HG03457 (cell line): ENCODE measurements around the gene LMF1.

Experiments used
- ATAC-seq: cut with Tn5 transposase; IDR thresholded peaks from one replicate; pipeline ENCODE4 v1.9.1; 2021; ENCODE audit warnings: moderate number of reproducible peaks; ENCODE audit not compliant: unreplicated experiment

LMF1 gene

DNA sequence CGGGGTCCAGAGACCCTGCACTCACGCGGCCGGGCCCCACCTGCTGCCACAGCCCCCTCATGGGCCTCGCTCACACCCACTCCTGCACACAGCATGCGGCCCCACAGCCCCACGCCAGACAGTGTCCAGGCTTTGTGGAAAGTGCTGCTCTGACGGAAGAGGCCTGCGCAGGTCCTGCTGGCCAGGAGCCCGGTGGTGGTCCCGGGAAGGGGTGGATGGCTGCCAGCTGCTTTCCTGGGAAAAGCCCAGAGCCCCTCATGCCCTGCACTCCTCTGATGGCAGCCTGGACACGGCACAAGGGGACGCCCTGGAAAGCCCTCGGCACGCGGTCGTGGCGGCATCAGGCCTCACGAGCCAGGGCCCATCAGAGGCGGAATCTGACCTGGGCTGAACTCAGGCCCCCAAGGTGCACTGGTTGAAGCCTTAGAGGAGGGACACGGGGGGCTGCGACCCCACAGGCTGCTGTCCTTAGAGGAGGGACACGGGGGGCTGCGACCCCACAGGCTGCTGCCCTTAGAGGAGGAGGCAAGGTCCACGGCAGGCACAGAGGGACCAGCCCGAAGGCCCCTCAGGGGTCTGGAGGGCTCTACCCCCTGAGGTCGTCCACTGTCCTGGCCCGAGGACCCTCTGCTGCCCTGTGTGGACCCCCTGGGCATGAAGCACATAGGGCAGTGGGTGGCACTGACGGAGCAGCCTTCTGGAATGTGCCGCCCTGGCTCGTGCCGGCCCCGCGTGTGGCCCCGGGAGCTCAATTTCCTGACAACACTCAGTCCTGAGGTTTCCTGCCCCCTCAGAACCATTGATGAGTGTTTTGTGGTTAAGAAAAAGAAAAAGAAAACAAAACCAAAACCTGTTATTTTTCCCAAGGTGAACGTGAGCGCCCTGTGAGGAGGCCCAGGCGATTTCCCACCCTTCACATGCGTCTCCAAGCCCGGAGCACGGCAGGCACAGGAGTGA is 32.9 kb upstream of the LMF1 start:
- ATAC-seq = no peak

DNA sequence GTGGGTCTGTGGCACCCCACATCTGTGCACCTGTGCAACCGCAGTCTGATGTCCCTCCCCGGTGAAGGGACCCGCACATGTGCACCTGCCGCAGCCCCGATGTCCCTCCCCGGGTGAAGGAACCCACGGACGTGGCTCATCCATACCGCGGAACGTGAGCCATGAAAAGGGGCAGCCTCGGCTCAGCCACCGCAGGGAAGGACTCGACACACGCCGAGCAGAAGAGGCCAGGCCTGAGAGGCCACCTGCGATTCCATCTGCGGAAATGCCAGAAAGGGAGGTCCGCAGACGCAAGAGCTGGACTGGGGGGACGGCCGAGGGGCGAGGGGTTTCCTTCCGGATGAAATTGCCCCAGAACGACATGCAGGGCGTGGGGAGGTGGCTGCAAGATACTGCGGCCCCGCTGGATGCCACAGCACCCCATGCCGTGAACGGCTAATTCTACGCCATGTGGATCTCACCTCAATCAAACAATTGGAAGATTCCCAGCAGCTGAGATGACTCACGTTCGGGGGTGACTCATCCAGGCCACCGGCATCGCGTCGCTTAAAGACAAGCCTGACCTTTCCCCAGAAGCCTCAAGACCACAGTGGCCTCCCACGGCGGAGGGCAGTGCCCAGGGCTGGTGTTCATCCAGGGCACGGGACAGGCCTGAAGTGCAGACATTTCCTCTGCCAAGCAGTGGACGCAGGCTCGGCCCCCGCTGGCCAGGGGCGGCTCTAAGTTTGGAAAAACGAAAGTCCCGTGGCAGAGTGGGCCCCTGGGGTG is 31.8 kb upstream of the LMF1 start:
- ATAC-seq = no peak

DNA sequence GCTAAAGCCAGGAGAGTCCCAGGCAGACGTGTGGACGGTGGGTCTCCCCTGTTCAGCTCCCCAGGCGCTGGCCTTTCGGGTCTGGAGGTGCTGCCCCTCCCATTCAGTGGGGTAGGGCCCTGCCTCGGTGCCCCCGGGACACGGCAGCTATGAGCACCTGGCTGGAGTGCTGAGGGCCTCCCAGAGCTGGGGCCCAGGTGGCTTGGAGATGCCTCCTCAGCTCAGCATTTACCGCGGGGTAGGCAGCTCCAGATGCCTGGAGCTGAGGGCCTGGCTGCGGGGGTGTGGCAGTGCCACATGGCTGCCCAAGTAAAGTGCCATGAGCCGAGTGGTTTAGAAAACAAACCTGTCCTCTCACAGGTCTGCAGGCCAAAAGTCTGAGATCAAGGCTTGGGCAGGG is 30.3 kb upstream of the LMF1 start:
- ATAC-seq = no peak

DNA sequence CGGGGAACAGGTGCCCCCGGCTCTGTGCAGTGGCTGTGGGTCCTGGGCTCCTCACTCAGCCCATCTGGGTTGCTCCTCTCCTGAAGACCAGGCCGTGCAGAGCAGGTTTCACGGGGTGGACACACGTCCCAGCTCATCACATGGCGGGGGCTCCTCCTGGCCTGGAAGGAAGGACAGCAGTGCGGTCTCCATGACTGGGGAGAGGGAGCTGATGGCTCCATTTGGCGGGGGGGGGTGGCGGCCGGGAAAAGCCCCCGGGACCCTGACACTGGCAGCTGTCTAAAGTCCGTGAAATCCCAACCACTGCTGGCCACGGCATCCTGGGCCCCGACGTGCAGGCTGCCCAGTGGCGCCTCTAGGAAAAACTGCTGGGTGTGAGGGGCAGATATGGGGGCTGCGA is 29.8 kb upstream of the LMF1 start:
- no peak for ATAC-seq

DNA sequence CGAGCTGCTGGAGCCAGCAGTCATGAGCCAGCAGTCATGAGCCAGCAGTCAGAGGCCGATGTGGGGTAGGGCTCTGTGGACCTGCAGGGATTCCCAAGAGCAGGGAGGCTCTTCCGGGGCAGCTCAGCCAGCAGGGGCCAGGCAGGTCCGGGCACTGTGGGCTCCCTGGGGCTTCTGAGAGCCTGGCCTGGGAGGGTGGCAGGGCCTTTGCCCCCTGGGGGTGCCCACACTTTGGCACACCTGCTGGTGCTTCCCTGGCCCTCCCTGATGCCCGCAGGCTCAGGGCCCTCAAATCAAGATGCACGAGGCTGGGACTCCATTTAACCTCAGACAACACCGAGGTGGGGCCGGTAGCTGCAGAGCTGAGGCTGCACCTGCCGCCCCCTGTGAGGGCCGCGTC is 28.9 kb upstream of the LMF1 start:
- no peak for ATAC-seq

DNA sequence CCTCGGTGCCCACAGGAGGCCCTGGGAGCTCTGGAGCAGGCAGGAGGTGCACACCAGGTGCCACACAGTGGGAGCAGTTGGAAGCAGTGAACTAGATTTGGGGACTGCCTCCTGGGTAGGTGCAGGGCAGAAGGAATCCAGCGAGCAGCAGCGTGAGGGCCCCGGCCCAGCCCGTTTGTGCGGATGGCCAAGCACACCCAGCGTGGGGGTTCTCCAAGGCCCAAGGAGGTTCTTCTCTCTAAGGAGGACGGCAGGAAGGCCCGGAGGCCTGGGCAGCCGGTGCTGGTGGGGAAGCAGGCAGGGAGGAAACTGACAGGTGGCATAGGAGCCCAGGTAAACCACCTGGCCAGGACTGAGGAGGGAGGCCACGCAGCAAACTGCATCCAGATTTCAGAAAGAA is 27.8 kb upstream of the LMF1 start:
- no peak for ATAC-seq

DNA sequence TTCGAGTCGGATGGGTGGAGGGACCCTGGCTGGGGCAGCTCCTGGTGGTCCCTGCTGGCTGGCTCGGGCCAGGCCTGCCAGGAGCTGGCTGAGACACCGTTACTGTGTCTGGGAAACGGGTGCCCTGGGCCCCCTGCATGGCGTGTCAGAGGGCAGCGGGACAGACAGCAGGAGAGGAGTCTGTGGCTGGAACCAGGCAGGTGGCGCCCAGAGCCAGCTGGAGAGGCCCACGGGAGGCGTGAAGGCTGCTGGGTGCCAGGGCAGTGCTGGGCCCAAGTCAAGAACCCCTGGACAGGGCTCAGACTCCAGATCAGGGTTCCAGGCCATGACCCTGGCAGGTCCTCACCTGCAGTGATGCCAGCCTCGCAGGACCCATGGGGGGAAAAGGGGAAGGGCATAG is 27.4 kb upstream of the LMF1 start:
- ATAC-seq = no peak

DNA sequence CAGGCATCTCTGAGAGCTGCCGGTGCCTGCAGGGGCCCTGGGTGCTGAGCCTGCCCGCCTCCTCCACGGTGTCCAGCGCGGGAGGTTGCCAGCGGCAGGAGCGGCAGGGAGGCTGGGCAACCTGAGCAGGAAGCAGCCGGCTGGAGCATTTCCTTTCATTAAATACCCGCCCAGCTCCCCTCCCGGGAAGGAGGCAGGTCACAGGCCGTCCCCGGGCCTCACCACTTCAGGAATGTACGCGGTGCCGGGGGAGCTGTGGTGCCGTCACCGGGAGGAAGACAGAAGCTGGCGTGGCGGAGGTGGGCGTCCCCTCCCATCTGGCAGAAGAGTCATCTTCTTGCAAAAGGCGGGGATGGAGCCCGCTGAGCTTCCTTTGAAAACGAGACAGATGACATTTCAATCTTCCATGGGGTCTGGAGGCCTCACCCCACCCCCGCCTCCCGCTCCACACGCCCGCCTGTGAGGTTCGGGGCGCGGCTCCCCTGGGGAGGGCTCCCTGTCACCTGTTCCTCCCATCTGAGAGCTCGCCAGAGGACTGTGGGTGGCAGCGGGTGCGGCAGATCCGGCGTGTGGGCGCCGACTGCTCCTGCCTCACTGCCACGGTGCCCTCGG is 26.8 kb upstream of the LMF1 start:
- no peak for ATAC-seq

DNA sequence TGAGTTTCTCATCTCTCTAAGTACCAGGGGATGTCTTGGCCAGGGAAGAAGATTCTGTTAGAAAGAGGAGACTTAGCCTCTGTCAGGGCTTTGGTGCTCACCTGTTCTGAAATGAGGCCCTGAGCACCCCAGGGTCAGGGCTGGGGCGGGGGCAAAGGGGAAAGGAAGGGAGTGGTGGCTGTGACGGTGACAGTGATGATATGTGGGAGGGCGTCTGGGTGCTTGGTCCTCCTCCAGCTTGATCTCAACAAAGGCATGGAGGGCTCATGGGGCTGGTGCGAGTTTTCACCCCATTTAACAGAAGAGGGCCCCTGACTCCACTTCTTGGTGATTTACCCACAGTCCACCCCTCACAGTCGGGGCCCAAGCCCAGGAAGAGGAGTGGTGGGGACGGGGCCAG is 25.9 kb upstream of the LMF1 start:
- no peak for ATAC-seq

DNA sequence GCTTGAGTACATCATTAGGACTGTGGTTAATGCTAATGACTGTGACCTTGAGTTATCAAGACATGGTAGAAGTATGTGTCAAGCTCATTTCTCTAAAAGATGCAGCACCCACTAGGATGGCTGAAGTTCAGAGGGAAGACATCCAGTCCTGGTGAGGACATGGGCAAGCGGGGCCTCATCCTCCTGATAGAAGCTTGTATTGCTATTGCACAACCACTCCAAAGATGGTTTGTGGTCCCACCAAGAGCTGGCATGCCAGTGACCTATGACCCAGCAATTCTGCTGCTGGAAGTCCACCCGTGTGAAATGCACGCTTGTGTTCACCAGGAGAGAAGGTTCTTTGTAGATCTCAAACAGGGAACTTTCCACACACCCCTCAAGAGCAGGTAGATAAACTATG is 25.0 kb upstream of the LMF1 start:
- no peak for ATAC-seq

DNA sequence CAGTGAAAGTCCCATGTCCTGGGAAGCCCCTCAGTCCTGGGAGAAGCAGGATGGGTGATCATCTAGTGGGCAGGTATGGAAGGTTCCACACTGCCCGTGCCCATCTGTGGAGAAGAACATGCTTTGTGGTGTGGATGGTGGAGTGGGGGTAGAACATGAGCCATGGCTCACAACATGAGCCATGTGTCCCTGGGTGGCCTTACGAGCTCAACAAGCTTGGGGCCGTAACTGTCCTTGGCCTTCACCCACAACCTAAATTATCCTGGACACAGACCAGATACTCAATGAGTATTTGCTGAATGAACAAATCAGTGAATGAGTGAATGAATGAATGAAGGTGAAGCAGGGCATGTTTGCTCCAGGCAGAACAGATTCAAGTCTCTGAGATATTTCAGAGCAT is 24.3 kb upstream of the LMF1 start:
- no peak for ATAC-seq

DNA sequence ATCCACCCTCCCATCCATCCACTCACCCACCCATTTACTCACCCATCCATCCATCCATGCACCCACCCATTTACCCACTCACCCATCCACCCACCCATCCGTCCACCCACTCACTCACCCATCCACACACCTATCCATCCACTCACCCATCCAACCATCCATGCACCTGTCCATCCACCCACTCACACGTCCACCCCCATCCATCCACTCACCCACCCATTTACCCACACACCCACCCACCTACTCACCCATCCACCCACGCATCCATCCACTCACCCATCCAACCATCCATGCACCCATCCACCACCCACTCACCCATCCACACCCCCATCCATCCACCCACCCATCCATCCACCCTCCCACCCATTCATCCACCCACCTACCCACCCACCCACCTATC is 22.9 kb upstream of the LMF1 start:
- no peak for ATAC-seq

DNA sequence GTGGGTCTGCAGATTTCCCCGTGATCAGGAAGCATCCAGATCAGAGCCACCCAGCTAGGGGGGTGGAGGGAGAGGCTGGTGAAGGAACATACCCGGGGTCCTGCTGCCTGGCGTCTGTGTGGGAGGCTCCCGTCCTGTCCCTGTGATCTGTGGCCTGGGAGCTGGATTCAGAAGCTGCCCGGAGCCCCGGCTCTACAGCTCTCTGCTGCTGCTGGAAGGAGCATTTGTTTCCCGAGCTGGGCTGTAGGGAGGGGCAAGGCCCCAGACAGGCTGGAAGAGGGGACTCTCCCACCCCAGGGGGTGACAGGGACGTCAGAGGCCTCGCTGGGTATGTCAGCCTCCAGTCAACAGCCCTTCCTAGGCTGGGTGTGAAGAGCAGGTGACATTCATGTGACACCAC is 21.0 kb upstream of the LMF1 start:
- no peak for ATAC-seq

DNA sequence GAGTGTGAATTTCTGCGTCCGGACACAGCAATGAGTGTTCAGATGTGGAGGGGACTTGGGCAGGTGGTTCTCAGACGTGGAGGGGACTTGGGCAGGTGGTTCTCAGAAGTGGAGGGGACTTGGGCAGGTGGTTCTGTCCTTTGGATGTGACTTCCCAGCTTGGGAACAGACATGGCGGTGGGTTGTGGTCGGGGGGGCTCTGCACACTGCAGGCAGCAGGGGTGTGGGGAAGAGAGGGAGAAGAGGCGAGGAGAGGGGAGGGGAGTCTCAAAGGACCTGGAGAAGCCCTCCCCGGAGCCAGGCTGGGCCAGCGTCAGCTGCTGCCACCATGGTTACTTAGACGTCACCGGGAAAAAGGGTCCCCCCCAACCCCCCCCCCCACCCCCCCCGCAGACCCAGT is 20.6 kb upstream of the LMF1 start:
- ATAC-seq = no peak

DNA sequence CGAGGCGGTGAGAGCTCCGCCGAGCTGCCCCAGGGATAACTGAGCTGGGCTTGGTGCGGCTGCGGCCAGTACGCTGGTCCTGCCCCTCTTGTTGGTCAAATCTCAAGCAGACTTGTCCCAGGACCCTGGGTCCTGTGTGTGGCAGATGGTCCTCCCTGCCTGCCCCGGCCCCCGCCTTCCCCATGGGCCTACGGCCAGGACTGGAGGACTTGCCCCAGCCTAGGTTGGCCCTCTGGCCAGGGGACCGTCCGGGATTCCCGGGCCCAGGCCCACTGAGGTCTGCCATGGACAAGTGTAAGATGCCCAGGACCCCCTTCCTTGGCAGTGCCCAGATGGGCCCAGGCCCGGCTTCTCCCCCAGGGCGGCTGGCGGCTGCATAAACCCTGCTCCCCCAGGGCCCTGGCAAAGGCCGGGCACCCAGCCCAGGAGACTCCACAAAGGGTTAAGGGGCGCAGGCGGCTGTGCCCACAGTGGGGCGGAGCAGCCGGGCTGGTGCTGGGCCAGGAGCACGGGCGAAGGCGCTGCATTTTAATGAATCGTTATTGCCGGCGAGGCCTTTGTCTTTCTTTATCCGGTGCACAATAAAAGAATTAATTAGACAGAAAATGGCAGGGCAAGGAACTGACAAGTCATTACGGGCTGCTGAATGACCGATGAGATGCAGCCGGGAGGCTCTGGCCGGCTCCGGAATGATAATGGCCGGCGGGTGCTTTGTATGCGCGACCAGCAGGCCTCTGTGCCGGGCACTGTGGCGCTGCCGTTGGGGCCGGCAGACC is 19.9 kb upstream of the LMF1 start:
- no peak for ATAC-seq

DNA sequence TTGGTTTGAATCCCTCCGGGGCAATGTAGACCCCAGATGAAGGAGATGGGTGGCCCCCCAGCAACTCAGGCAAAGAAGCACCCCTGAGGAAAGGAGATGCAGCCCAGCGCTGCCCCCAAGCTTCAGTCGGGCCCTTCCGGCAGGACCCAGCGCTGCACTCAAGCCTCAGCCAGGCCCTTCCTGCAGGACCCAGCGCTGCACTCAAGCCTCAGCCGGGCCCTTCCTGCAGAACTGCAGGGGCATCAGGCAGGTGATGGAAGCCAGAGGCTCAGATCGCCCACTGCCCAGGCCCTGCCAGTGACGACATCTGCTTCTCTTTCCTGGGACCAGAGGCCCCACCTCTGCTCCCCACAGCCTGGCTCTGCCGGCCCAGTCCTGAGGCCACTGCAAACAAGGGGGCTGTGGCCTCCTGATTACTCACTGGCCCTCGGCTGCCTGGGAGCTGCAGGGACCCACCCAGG is 18.6 kb upstream of the LMF1 start:
- ATAC-seq = no peak

DNA sequence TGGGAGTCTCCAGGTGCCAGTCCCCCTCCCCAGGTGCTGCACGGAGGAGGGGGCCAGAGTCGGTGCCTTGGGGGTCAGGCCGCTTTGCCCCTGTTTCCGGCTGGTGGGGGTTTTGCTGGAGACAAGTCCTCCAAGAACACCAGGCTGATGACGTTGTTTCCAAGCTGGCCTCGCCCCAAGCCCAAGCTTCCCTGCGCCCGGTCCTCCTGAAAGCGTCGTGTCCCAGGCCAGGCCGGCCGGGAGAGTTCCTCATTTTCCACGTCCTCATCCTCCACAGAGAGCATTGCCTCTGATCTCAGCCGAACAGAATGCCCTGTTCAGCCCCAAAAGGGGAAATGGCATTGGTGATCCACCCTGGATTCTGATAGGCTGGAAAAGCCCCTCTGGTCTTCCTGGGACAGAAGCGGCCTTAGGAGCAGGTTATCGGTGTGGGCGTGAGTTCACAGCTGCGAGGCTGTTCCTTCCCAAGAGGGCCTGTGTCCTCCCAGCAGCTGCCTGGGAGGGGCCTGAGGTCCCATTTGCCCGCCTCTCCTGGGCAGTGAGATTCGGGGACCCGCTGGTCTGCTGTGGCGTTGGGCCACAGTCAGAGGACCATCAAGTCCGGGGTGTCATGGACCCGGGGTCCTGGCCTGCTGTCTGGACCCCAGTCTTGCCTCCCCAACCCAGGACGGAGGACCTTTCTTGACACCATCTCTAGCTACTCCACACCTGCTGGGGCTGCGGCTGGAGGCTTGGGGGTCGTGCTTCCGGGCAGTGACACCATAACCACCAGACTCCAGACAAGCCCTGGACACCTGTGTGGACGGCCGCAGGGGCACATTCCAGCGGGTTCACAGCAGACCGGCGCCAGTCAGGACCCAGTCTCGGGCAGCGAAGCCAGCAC is 17.9 kb upstream of the LMF1 start:
- no peak for ATAC-seq

DNA sequence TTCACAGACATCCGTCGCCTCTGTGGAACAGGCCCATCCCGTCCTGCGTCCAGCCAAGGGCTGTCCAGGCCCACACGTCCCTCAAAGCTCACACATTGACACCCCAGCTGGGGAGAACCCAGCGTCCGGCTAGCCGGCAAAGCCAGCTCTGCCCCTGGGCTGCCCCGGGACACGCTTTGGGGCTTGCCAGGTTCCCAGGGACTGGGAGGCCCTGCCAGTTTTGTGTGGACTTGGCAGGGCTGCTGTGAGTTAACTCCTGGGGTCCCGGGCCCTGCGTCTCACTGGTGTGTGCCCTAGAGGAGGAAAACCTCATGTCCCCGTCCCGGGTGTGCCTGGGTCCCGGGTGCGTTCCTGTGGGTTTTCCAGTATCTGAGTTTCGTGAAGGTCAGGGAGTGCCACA is 17.1 kb upstream of the LMF1 start:
- no peak for ATAC-seq

DNA sequence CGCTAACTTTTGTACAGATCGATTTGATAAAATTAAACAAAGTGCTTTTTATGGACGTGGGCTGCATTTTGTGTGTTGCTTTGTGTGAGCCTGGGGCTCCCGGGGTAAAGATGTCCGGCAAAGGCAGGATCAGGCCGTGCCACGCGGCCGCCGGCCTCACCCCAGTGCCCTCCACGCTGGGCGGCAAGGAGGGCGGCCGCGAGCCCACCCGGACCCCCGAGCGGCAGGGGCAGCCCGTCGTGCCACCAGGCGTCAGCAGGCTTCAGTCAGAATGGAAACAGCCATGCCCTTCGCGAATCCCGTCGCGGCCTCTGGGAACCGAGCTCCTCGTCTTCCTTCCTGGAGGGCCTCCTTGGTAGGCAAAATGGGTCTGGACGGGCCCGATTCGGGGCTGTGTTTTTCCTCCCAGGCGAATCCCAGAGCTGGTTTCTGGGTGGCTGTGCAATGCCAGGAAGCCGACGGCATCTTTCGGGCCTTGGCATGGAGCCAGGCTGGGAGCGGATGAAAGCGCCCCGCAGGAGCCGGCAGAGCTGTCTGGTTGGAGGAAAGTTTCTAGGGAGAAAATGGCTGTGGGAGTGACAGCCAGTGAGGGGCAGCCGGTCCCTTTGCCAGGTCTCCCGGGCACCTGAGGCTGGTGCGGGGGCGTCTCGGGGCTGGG is 16.3 kb upstream of the LMF1 start:
- ATAC-seq = no peak
